ENCODE measurements around the gene GDPD4. TPM values are rescaled to one million over a fixed set of nuclear protein-coding genes. Genes with fewer than 3 reads are reported as not detected.
"Not testable (repeated sequence)": the region's sequence is repeated elsewhere in the genome, so short reads cannot be mapped to it uniquely, and the experiment has no call there.

GDPD4 gene
- total RNA-seq, 3 donors from 2014 or later = 0.43 TPM; not detected in 2

DNA sequence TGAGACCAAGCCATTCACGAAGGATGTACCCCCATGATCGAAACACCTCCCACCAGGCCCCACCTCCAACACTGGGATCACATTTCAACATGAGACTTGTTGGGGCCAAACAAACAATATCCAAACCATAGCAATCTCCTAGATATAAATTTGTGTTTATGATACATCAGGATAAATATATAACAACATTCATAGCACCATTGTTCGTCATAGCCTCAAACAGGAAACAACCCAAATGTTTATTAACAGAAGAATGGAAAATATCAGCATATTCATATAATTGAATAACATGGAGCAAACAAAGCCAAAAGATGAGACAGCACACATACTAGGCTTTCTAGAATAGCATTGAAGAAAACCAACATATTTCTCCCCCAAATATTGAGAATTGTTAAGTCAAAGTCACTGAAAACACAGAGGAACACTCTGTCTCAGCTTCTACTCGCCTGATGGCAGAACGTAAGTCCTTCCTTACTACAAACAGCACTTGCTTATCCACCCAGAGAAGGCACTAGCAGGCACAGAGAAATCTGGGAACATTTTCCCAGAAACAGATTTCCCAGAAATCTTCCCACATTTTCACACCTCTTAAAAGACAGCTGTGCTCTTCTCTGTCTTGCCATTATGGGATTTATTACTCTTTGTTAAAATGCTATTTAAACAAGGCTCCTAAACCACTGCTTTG lies 8.1 kb upstream of the GDPD4 start:
- Histone ChIP-seq H3K4me1 (ENCODE audit: low read depth) (no peaks in the 10 kb centered on the region), H3K4me3 (no peak overlapping the region), H3K36me3 (ENCODE audit: low read depth) (no peaks in the 10 kb centered on the region), H3K9me3 (no peaks in the 10 kb centered on the region)
- intact Hi-C loops (cut with DNase I, micrococcal nuclease) = no loop called here
- ATAC-seq (no peak), DNase-seq (no peak)
- TF ChIP-seq CTCF (IDR thresholded peaks at IDR 0.05) = no peak

GRCh38 chr11:77308838-77309237 lies 7.4 kb upstream of the GDPD4 start:
- Histone ChIP-seq H3K36me3 (ENCODE audit: low read depth) (no peaks in the 10 kb centered on the region), H3K9me3 (no peaks in the 10 kb centered on the region), H3K4me1 (ENCODE audit: low read depth) (no peaks in the 10 kb centered on the region), H3K4me3 (no peak overlapping the region)
- ATAC-seq (no peak), DNase-seq (no peak)
- TF ChIP-seq CTCF (IDR thresholded peaks at IDR 0.05) = no peak
- intact Hi-C loops (cut with DNase I, micrococcal nuclease) = no loop called here

- Histone ChIP-seq H3K4me1 (ENCODE audit: low read depth) (no peaks in the 10 kb centered on the region), H3K4me3 (no peak overlapping the region), H3K36me3 (ENCODE audit: low read depth) (no peaks in the 10 kb centered on the region), H3K9me3 (no peaks in the 10 kb centered on the region)
- ATAC-seq (no peak), DNase-seq (no peak)
- intact Hi-C loops (cut with DNase I, micrococcal nuclease) = no loop called here
- no peak for TF ChIP-seq CTCF (IDR thresholded peaks at IDR 0.05)
Observed at GRCh38 chr11:77303328-77303727, 1.8 kb upstream of the GDPD4 start.

GRCh38 chr11:77302752-77303151 lies 1.3 kb upstream of the GDPD4 start:
- DNase-seq = no peak
- Histone ChIP-seq H3K9me3 (no peaks in the 10 kb centered on the region), H3K4me3 (no peak overlapping the region), H3K36me3 (ENCODE audit: low read depth) (no peaks in the 10 kb centered on the region), H3K4me1 (ENCODE audit: low read depth) (no peaks in the 10 kb centered on the region)
- no peak for TF ChIP-seq CTCF (IDR thresholded peaks at IDR 0.05)
- intact Hi-C loops (cut with DNase I, micrococcal nuclease) = no loop called here
- no peak for ATAC-seq

DNA sequence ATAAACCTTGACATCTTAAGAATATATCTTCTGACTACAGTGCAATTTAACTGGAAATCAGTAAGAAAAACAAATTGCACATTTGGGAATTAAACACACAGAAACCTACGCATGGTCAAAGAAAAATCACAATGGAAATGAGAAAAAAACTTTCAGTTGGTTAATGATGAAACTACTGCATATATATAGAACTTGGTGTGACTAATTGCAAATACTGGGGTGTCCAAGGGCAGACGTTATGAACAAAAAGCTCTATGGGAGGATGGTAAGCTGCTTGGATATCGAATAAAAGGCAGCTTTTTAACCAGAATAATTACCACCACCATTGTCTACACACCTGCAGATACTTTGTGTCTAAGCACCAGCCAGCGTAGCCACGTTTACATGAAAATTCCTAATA lies 791 bp downstream of the GDPD4 start:
- DNase-seq (no peak), ATAC-seq (no peak)
- Histone ChIP-seq H3K36me3 (ENCODE audit: low read depth) (no peaks in the 10 kb centered on the region), H3K4me3 (no peak overlapping the region), H3K4me1 (ENCODE audit: low read depth) (no peaks in the 10 kb centered on the region), H3K9me3 (no peaks in the 10 kb centered on the region)
- intact Hi-C loops (cut with DNase I, micrococcal nuclease) = no loop called here
- TF ChIP-seq CTCF (IDR thresholded peaks at IDR 0.05) = no peak

DNA sequence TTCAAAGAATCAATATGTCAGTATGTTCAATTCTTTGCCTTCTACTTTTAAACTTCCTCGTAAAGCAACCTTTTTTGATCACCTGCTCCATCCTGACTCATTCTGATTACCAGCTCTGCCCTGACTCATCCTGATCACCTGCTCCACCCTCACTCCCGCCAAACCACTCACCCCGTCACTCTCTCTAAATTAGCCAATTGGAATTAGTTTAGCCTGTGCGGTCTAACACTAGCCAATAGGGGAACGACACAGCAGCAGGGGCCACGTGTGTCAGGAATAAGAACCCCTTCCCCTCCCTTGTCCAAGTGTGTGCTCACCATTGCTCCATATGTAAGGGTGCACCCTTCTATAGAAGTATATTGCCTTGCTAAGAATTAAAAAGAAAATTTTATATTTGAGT lies 1.5 kb downstream of the GDPD4 start:
- peak in 2 of 3 donors; percentile 14 to 31 for DNase-seq
- ATAC-seq = peak; percentile 92

More for the DNA sequence above, 1.5 kb downstream of the GDPD4 start:
- H3K4me1 ChIP-seq (ENCODE audit: low read depth); H3K4me3 ChIP-seq; H3K9me3 ChIP-seq; intact Hi-C loops (cut with DNase I, micrococcal nuclease); H3K36me3 ChIP-seq (ENCODE audit: low read depth): not testable (repeated sequence)

Measured in mucosa of descending colon (tissue), 3 donors.